ENCODE results near the gene MIB1.
"Not testable (repeated sequence)": the region's sequence is repeated elsewhere in the genome, so short reads cannot be mapped to it uniquely, and the experiment has no call there.

The MIB1 gene

DNA sequence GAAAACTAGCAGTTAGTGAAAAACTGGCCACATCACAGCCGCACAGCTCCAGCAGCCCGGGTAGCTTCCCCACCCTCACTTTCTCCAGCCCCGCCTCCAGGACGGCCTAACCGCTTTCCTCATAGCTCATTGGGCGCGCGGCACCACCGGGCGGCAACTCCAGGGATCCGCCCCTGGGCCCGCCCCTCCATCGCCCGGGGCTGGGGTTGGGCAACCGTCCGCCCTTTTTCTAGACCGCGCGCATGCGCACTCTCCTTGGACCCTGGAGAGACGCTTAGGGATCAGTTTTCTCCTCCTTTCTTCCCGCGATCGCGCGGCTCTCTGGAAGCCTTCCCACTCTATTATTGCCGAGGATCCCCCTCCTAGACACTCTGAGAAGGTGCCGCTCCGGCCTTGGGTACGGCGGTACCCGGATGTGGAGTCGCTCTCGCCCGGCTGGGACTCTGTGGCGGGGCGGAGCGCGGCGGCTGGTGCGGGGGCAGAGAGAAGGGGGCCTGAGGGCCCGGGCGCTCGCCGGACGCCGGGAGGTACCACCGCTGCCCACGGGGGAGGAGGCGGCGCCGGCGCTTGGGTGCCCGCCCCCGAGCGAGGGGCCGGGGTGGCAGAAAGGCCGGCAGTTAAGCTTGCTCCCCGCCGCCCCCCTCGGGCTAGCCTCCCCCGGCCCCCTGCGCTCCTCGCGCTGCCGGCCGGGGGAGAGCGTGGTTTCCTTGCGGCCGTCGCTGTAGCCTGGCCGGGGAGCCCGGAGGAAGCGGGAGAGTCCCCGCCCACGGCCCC, at the start of gene MIB1:
MIB1 (plus strand) TSS at position 255 of the 774 bp plus-strand sequence. CDS start 792 bp downstream, outside the sequence.
- DNase-seq: peak; percentile 95

DNA sequence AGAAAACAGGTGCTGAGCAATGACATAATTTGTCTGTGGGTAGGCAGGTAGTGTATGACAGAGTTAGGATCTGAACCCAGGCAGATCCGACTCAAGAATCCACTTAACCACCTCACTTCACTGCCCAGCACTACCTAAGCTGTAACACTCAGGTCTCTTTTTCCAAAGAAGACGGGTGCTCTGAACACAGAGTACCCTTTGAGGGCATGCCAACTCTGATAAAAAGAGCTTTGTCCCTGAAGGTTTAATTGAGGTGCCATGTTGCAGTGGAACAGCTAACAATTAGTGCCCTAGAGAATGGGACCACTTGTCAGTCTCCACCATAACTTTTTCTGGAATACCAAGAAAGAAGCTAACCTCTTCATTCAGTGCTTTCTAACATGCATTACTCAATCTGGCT, 47.3 kb upstream of the MIB1 start:
- no peak for DNase-seq

DNA sequence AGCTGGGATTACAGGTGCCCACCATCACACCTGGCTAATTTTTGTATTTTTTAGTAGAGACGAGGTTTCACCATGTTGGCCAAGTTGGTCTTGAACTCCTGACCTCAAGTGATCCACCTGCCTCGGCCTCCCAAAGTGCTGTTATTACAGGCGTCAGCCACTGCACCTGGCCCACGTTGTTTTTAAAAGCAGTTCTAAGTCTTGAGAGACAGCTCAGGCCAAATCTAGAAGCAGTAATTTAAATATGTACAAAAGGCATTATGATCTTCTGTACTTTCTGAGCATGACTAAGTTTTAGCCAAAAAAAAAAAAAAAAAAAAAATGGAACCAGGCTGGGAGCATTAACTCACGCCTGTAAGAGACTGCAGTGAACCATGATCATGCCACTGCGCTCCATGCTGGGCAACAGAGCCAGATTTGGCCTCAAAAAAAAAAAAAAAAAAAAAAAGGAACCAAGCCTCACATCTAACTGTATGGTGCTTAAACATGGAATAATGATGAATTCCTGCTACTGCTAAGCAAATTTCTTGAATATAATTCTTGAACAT, 40.0 kb upstream of the MIB1 start:
- DNase-seq: no peak

DNA sequence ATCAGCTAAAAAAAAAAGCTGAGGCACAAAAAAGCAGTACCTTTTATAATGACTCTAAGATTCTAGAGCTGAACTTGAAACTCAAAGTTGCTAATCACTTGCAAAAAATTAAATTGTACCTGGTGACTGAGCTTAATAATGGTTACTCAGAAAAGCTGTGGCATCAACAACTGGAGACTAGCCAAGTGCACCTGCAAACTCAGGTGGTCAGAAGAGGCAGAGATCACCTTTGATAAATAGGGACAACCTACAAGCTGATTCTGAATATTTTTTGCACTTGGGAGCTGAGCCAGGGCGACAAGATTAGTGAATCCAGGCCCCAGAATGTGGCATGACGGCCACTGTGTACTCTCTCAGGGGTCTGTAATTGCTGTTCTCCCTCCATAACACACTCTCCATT, 39.0 kb upstream of the MIB1 start:
- no peak for DNase-seq

DNA sequence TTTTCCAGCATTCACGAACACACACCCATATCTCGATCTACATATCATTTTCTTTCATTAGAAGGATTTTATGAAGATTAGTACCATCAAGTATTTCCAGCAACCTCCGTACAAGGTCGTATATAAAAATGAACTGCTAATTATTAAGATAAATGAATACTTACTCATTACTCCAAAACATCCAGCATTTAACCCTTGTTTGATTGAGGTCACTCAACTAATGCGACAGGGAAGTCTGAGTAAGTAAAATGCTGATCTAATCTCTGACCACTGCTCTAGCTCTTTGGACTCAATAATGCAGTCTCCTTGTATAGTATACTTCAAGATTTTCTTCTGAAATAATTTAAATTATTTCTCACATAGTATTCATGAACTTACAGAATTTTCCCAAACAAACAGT, 38.0 kb upstream of the MIB1 start:
- no peak for DNase-seq

DNA sequence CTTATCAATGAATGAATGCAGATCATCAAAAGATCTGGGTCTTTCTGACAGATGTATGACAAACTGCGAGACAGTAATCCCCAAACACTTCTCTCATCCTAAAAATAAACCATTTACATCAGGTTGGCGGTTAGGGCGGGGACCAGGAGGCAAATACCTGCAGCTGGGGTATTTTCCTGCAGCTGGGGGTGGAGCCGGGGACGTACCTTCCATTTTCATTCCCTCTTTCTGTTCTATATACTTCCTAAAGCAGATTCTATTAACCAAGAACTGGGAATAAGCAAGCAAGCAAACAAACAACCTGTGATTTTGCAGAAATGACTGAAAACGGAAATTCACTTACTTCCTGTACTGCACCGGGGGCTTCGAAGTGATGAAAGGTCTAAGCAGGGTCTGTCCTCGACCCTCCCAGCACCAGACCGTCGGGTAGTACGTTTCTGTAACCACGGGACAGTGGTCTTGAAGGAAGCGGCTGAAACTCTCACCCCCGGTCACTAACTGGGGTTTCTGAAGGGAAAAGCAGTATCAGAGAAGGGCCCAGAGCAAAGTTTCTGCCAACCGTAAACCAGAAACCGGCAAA, 37.3 kb upstream of the MIB1 start:
- DNase-seq: peak; percentile 24

DNA sequence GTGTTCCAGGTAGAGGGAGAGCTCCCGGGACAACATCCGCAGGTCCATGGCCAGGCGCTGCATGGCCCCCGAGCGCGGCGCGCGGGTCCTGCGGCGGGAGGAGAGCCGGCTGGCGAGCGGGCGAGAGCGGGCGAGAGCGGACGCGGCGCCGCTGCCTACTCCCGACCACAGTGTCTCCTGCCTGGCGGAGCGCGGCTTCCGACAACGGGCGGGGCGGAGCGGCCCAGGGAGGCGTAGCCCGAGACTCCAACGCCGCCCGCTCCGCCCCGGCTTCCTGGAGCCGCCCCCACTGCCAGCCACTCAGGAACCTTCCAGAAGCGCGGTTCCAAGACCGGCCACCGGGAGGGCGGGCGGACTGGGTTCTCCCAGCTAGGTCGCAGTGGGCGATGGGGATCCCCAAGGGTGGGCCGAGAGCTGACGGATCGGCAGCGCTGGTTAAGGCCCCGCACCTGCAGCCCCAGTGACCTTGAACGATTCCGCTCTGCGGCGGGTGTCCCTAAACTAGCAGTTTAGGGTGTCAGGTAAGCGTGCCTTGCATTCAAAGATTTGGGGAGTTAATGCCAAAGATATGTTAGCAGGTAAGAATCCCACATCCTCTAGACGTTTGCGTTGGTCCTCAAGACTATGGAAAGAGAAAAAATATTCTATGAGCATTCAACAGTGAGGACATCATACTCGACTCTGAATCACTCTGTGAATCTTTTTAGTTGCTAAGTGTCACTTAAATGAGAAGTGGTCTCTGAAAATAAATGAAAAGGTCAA, 35.8 kb upstream of the MIB1 start, which contains the start of gene ABHD3:
ABHD3 (minus strand) TSS at position 172 of the 762 bp plus-strand sequence; CDS start at position 63, 109 bp downstream.
- peak; percentile 89 for DNase-seq

DNA sequence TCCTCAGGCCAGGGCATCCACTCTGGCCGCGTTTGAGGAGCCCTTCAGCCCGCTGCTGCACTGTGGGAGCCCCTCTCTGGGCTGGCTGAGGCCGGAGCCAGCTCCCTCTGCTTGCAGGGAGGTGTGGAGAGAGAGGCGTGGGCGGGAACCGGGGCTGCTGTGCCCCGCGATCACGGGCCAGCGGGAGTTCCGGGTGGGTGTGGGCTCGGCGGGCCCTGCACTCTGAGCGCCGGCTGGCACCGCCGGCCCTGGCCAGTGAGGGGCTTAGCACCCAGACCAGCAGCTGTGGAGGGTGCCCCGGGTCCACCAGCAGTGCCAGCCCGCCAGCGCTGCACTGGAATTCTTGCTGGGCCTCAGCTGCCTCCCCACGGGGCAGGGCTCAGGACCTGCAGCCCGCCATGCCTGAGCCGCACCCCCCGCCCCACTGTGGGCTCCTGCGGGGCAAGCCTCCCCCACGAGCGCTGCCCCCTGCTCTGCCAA, 34.2 kb upstream of the MIB1 start:
- no peak for DNase-seq

DNA sequence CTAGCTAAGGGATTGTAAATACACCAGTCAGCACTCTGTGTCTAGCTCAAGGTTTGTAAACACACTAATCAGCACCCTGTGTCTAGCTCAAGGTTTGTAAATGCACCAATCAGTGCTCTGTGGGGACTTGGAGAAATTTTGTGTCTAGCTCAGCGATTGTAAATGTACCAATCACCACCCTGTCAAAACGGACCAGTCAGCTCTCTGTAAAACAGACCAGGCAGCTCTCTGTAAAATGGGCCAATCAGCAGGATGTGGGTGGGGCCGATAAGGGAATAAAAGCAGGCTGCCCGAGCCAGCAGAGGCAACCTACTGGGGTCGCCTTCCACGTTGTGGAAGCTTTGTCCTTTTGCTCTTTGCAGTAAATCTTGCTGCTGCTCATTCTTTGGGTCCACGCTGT, 33.5 kb upstream of the MIB1 start:
- not testable (repeated sequence) for DNase-seq

DNA sequence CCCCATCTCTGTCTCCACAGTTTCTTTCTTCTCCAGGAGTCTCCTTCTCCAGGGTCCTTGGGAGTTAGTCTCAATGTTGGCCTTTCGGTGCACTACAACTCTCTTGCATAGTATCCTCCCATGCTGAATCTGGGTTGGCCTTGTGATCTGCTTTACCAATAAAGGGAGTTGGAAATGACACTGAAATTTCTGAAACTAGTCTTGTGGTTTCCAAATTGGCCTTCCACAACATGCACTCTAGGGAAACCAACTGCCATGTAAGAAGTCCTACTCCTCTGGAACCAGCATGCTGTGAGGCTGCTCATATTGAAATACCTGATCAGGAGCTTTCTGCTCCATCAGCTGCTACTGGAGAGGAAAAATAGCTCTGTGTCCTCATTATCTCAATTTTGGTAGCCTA, 26.1 kb upstream of the MIB1 start:
- no peak for DNase-seq

DNA sequence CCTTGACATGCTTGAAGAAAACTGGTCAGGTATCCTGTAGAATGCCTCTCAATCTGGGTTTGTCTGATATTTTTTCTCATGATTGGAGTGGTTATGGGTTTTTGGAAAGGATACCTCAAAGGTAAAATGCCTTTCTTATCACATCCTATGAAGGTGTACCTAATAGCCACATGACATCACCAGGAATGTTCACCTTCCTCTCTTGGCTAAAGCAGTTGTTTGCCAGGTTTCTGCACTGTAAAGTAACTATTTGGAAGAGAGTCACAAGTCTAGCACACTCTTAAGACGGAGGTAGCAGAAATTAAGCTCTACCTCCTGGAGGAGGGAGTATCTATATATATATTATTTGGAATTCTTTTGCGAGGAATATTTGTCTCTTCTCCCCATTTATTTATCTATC, 17.9 kb upstream of the MIB1 start:
- no peak for DNase-seq

DNA sequence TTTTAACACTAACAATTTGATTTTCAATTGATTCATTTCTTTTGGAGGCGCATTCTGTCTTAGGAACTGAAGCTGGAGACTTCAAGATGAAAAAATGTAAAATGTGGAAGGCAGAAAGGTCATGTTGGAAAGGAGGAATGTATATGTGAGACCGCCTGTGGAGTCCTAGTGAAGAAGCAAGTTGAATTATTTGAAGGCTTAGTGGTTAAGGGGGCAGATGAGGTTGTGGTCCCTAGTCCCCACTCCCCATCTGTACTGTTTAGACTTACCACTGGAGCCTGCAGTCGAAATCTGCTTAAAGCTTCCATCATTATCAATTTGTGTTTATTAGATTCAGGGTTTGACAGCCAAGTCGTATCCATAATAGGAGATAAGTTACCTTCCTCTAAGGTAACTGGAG, 15.4 kb upstream of the MIB1 start:
- no peak for DNase-seq

DNA sequence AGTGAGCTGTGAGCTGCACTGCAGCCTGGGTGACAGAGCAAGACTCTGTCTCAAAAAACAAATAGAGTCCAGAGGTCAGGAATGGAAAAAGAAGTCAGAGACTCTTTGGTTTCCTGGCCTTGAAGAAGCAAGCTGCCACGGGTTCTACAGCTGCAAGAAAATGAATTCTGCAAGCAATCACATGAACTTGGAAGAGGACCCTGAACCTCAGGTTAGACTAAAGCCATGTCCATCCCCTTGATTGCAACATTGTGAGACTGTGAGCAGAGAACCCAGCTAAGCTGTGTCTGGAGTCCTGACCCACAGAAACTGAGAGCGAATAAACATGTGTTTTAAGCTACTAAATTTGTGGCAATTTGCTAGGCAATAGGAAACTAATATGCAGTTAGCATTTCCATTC, 12.9 kb upstream of the MIB1 start:
- DNase-seq: no peak

DNA sequence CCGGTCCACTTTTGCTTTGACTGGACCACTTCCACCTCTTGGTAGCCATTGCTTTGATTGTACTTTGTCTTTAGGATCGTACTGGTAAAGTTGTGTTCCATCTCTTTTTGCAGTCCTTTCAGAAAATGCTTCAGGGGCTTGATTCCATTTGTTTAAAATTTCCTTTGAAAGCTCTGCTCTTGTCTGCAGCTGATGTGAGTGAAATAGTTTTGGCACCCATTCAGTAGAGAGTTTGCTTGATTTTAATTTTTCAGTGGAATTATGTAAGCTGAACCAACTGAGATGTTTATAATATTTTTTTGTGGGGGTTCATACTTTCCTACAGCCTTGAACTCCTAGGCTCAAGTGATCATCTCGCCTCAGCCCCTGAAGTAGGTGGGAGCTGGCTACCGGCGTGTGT, 7.6 kb upstream of the MIB1 start:
- DNase-seq: no peak

DNA sequence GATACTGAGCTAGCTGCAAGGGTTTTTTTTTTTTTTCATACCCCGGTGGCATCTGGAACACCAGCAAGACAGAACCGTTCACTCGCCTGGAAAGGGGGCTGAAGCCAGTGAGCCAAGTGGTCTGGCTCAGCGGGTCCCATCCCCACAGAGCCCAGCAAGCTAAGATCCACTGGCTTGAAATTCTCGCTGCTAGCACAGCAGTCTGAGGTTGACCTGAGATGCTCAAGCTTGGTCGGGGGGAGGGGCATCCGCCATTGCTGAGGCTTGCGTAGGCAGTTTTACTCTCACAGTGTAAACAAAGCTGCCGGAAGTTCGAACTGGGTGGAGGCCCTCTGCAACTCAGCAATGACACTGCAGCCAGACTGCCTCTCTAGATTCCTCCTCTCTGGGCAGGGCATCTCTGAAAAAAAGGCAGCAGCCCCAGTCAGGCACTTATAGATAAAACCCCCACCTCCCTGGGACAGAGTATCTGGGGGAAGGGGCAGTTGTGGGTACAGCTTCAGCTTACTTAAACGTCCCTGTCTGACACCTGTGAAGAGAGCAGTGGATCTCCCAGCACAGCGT, 5.1 kb upstream of the MIB1 start:
- peak; percentile 23 for DNase-seq

DNA sequence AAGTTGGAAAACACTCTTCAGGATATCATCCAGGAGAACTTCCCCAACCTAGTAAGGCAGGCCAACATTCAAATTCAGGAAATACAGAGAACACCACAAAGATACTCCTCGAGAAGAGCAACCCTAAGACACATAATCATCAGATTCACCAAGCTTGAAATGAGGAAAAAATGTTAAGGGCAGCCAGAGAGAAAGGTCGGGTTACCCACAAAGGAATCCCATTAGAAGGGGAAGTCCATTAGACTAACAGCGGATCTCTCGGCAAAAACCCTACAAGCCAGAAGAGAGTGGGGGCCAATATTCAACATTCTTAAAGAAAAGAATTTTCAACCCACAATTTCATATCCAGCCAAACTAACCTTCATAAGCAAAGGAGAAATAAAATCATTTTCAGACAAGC, 3.7 kb upstream of the MIB1 start:
- DNase-seq: not testable (repeated sequence)

DNA sequence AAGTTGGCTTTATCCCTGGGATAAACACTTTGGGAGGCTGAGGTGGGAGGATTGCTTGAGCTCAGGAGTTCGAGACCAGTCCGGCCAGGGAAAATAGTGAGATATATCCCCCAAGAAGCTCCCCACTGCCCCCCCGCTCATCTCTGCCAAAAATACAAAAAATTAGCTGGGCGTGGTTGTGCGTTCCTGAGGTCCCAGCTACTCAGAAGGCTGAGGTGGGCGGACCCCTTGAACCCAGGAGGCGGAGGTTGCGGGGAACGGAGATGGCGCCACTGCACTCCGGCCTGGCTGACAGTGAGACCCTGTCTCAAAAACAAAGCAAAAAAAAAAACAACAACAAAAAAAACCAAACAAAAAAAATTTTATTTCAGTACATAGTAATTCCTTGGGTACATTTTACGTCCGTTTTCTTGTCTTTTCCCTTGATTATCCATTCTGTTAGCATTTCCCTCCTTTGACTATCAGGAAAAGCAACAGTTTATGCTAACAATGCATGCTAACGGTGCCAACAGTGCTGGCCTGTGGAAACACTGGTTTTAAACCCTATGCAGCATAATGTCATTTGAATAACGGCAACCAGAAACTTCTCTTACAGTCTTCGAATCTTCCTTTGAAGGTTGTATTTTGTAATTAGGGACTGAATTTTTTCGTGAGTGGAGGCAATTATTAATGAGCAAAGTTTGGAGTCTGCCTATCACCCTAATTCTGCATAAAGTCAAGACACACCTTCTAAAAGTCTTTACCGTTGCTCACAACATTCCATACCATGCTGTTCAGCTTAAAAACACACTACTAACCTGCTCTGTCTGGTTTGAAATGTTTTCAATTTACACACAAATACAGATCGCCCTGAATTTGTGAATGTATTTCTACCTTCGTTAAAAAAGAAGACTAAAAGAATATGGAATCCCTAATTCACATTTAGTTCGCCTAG, 721 bp upstream of the MIB1 start:
- no peak for DNase-seq

DNA sequence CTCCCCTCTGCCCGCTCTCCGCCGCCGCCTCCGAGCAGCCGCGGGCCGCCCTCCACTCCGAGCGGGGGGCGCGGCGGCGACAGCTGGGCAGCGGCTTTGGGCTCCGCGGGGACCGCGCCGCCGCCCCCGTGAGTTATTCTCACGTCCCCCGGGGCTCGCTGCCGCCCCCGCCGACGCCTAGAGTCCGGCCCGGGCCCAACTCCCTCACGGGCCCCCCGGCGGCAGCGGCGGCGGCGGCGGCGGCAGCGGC, 645 bp downstream of the MIB1 start:
- DNase-seq: no peak

DNA sequence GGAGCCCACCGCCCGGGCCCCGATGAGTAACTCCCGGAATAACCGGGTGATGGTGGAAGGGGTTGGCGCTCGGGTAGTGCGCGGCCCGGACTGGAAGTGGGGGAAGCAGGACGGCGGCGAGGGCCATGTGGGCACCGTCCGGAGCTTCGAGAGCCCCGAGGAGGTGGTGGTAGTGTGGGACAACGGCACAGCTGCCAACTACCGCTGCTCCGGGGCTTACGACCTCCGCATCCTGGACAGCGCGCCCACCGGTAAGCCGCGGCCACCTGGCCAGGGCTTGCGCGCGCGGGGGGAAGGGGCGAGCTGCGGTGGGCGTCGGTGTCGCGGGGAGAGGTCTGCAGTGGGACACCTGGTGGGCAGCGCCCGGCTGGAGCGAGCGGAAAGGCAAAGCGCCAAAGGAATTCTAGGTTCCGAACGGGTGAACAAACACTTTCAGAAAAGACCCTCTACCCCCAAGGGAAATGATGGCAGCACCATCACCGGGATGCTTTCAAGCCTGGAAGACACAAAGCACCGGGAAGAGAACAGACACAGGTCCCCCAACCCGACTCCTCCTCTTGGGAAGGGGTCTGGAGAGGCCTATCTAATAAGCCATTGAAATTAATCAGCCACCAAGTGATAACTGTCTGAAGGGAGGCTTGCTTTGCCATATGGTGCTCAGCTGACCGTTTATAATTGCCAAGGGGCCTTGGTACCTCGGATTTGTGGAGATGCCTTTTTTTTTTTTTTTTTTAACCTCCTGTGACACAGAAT, 1.1 kb downstream of the MIB1 start:
- peak; percentile 16 for DNase-seq

DNA sequence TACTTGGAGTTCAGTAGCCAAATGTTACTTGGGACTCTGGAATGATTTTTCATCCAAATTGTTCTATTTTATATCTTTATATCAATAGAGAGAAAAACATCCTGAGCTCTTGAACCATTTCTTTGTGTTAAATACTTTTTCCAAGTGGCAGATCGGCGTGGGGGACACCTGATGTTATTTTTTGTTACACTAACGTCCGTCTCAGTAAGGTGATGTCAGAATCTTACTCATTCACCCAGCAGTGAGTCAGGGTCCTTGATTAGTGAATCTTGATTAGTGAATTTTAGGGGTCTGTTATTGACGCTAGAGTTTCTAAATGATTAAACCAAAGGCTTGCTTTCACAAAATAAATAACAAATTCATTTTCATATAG, 1.7 kb downstream of the MIB1 start:
- DNase-seq: no peak

DNA sequence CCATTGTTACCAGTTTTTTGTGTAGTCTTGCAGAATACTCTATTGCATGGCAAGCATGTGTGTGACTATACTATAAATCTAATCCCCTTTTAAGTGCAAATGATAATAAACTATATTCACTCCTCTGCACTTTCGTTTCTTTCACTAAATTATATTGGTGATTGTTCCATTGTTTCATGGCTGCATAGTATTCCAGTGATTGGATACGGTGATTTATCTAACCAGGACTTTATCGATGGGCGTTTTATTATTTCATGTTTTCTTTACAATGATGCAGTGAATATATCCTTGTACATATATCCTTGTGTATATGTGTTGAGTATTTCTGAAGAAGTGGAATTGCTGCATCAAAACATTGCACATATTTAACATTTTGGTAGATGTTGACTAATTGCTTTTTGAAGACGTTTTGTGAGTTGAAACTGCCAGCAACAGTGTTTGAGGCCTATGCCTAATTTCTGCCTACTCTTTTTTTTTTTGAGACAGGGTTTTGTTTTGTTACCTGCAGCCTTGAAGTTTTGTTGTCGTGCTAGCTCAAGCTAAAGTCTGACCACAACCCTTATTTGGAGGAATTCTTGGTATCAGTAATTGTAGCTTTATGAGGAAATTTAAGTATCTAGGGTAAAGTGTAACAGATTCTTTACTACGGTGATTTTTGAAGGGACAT, 2.7 kb downstream of the MIB1 start:
- DNase-seq: no peak
